HK-2 (cell line): ENCODE measurements around the gene POLR2H.

Experiments used
- DNase-seq: peaks from one replicate; pipeline ENCODE4 v3.0.0-alpha.2; 2018; ENCODE audit not compliant: unreplicated experiment

The POLR2H gene

DNA sequence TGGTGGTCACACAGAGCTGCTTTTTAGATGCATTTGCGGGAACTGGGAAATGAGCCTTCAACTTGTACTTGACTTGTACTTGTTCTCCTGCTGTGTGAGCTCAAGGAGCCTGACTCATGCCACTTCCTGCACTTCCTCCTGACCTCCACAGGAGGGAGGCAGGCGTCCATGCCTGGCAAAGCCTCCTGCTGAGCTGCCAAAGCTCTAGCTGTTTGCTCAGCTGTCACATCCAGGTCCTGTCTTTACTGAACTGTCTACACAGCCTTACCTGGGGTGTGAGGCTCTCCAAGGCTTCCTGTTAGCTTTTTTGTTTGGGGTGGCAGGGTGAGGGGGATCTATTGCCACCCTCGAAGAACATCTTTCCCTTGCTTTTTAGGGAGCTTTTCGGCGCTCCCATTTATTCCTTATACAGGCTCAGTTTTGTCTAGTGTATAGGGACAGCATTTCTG, 10.1 kb downstream of the POLR2H start:
- DNase-seq = peak; percentile 84

- DNase-seq = no peak
These were observed 10.8 kb downstream of the POLR2H start for GRCh38 chr3:184372296-184372821.

GRCh38 chr3:184372911-184373310, 11.4 kb downstream of the POLR2H start:
- no peak for DNase-seq

GRCh38 chr3:184373422-184373821, 11.9 kb downstream of the POLR2H start:
- DNase-seq = no peak

DNA sequence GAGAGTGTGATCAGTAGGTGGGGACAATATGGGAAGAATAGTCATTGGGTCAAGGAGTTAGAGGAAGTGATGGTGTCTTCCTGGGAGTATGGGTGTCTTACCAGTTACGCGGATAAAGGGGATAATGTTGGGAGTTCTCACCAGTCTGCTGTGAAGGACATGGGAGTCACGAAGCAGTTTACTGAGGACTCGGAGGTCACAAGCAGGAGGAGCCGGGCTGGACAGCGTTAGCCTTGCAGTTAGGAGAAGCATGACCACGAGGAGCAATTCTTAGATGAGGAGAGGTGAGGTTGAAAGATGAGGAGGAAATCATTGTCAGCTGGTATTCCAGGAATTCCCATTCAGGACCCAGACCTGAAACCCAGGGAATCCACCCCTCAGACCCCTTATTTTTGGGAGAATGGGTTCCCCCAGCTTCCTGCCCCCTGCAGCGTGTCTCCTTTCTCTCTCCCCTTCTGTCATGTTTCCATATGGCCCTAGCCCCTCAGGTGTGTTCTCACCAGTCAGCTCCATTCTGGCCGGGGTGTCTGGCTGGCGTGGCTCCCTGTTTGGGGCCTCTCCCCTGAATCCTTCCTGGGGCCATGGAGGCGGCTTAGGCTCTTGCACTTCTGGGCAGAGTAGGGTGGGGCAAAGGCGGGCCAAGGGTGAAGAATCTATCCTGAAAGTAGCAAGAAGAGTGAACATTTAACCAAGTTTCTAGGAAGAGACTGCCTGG, 14.4 kb downstream of the POLR2H start:
- no peak for DNase-seq

- no peak for DNase-seq
These were observed 15.9 kb downstream of the POLR2H start for GRCh38 chr3:184377374-184377773.

- no peak for DNase-seq
These were observed 16.5 kb downstream of the POLR2H start, which contains the start of gene THPO for GRCh38 chr3:184377882-184378445. Gene THPO (minus strand): TSS chr3:184378207. CDS start chr3:184376259, 1,948 bp downstream.

GRCh38 chr3:184378651-184379357, 17.3 kb downstream of the POLR2H start:
- DNase-seq = no peak

GRCh38 chr3:184379358-184380184, 18.1 kb downstream of the POLR2H start, which contains the start of gene CHRD:
Gene CHRD (plus strand): TSS chr3:184380054. CDS start chr3:184380319, 265 bp downstream.
- DNase-seq = no peak

- DNase-seq = no peak
These were observed 18.7 kb downstream of the POLR2H start for GRCh38 chr3:184380185-184380626.

DNA sequence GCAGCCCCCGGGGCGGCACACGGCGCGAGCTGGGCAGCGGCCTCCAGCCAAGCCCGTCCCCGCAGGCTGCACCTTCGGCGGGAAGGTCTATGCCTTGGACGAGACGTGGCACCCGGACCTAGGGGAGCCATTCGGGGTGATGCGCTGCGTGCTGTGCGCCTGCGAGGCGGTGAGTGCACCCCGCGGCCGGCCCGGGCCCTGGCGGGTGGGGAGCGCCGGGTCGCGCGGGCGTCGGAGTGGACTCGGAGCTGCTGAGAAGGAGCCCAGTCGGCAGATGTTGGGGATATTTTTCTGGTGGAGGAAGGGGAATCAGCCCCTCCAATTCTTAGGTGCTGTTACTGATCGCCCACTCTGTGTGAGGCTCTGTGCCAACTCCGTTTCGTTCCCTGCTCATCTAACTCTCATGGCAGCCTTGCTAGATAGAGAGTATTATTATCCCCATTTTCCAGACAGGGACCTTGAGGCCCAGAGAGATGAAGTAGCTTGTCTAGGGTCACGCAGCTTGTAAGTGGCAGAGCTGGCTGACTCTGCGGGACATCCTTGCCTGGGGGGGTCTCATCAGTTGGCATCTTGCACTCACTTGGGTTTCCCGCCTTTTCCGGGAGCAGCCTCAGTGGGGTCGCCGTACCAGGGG, 19.2 kb downstream of the POLR2H start:
- no peak for DNase-seq

GRCh38 chr3:184381261-184382224, 20.0 kb downstream of the POLR2H start:
- DNase-seq = no peak

- no peak for DNase-seq
These were observed 21.0 kb downstream of the POLR2H start for GRCh38 chr3:184382326-184383032.

GRCh38 chr3:184383033-184383740, 21.7 kb downstream of the POLR2H start:
- no peak for DNase-seq

DNA sequence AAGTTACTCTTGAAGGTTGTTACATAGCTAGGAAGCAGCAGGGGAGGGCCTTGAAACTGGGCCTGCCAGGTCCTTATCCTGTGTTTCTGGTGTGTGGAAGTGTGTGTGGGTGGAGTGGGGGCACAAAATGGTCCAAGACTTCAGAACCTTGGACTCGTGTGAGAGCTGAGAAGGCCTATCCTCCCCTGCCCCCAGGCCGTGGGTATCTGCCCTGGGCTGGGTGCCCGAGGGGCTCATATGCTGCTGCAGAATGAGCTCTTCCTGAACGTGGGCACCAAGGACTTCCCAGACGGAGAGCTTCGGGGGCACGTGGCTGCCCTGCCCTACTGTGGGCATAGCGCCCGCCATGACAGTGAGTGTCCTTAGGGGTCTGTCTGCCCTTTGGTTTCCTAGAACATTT, 22.8 kb downstream of the POLR2H start:
- DNase-seq = no peak

- DNase-seq = no peak
These were observed 23.4 kb downstream of the POLR2H start for GRCh38 chr3:184384856-184385422.

- no peak for DNase-seq
These were observed 24.7 kb downstream of the POLR2H start for GRCh38 chr3:184386047-184386806.
